ENCODE results near the gene LAMA5. TPM values are rescaled to one million over a fixed set of nuclear protein-coding genes. Genes with fewer than 3 reads are reported as not detected.

LAMA5 gene
- total RNA-seq, 1 donor from 2014 or later, result 12.1 TPM

DNA sequence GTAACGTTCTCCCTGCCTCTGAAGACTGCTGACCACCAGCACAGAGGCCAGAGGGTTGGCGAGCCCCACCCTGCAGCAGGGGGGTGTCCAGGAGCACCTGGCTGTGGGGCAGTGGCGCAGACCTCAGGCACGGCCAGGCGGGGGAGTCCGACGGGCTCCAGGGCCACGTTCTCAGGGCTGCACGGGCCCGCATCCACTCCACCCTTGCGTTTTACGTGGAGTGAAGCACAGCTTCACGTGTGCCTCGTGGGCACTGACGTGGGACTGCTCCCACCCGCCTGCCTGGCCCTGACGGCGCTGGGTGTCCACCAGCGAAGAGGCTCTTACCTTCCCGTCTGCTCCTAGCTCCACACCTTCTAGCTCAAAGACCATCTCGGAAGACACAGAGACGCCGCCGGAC, 26.7 kb upstream of the LAMA5 start:
- H3K36me3 ChIP-seq, result no peaks in the 10 kb centered on the region
- peaks cover 14% of the 10 kb centered on the region for H3K36me3 Mint-ChIP-seq
- no peaks in the 10 kb centered on the region for H3K9me3 ChIP-seq (ENCODE audit: low read depth)
- no peaks in the 10 kb centered on the region for H3K4me1 ChIP-seq
- no peak overlapping the region for H3K9ac ChIP-seq
- peaks cover 9% of the 10 kb centered on the region for H3K79me2 ChIP-seq (ENCODE audit: low read depth)
- H3K27ac Mint-ChIP-seq, result no peak overlapping the region
- no peak overlapping the region for H3K27ac ChIP-seq
- TF ChIP-seq EZH2 (IDR thresholded peaks at IDR 0.05), result no peak
- no peak for TF ChIP-seq EZH2phosphoT487 (IDR thresholded peaks at IDR 0.05)
- H3K4me3 ChIP-seq, result no peak overlapping the region
- H3K4me3 Mint-ChIP-seq, result no peak overlapping the region
- no peak overlapping the region for H2AFZ ChIP-seq (replicated peaks)
- H3K27me3 ChIP-seq, result no peaks in the 10 kb centered on the region
- H3K4me2 ChIP-seq, result no peak overlapping the region
- peaks cover 10% of the 10 kb centered on the region for H3F3A ChIP-seq (ENCODE audit: low read depth)
- H4K20me1 ChIP-seq (ENCODE audit: low read depth), result peaks cover 19% of the 10 kb centered on the region
- peaks cover 3% of the 10 kb centered on the region for H3K4me1 Mint-ChIP-seq
- no peak for DNase-seq (ENCODE audit: low spot score)
- no peaks in the 10 kb centered on the region for H3K9me3 Mint-ChIP-seq
- H3K27me3 Mint-ChIP-seq (ENCODE audit: insufficient read depth, low read depth), result peaks cover 6% of the 10 kb centered on the region

- no peak overlapping the region for H3K27ac ChIP-seq
- H2AFZ ChIP-seq (replicated peaks), result no peak overlapping the region
- H3F3A ChIP-seq (ENCODE audit: low read depth), result peaks cover 16% of the 10 kb centered on the region
- H3K36me3 ChIP-seq, result peaks cover 5% of the 10 kb centered on the region
- H3K4me3 Mint-ChIP-seq, result no peak overlapping the region
- TF ChIP-seq EZH2phosphoT487 (IDR thresholded peaks at IDR 0.05) (no peak), CTCF (IDR thresholded peaks at IDR 0.05) (no peak), EZH2 (IDR thresholded peaks at IDR 0.05) (no peak)
- no peaks in the 10 kb centered on the region for H3K9me3 Mint-ChIP-seq
- H3K4me3 ChIP-seq, result no peak overlapping the region
- H3K27ac Mint-ChIP-seq, result no peak overlapping the region
- H3K4me1 ChIP-seq, result peaks cover 3% of the 10 kb centered on the region
- no peaks in the 10 kb centered on the region for H3K9me3 ChIP-seq (ENCODE audit: low read depth)
- peaks cover 25% of the 10 kb centered on the region for H4K20me1 ChIP-seq (ENCODE audit: low read depth)
- peaks cover 14% of the 10 kb centered on the region for H3K79me2 ChIP-seq (ENCODE audit: low read depth)
- no peak for DNase-seq (ENCODE audit: low spot score)
- peaks cover 4% of the 10 kb centered on the region for H3K4me1 Mint-ChIP-seq
- H3K27me3 ChIP-seq, result no peaks in the 10 kb centered on the region
- H3K36me3 Mint-ChIP-seq, result peaks cover 16% of the 10 kb centered on the region
- H3K27me3 Mint-ChIP-seq (ENCODE audit: insufficient read depth, low read depth), result peaks cover 7% of the 10 kb centered on the region
- H3K9ac ChIP-seq, result no peak overlapping the region
- no peak overlapping the region for H3K4me2 ChIP-seq
Observed at GRCh38 chr20:62393335-62393665, 26.2 kb upstream of the LAMA5 start.

GRCh38 chr20:62392621-62393334, 25.7 kb upstream of the LAMA5 start:
- no peak overlapping the region for H3K27ac Mint-ChIP-seq

More at GRCh38 chr20:62392621-62393334, 25.7 kb upstream of the LAMA5 start:
- Histone ChIP-seq H3K4me1 (peaks cover 8% of the 10 kb centered on the region), H3K79me2 (ENCODE audit: low read depth) (peaks cover 19% of the 10 kb centered on the region), H3K9me3 (ENCODE audit: low read depth) (no peaks in the 10 kb centered on the region), H3K27me3 (no peaks in the 10 kb centered on the region), H3K9ac (no peak overlapping the region), H2AFZ (replicated peaks) (no peak overlapping the region), H4K20me1 (ENCODE audit: low read depth) (peaks cover 30% of the 10 kb centered on the region), H3K36me3 (peaks cover 8% of the 10 kb centered on the region), H3K27ac (no peak overlapping the region), H3K4me2 (no peak overlapping the region), H3K4me3 (no peak overlapping the region), H3F3A (ENCODE audit: low read depth) (peaks cover 21% of the 10 kb centered on the region)
- DNase-seq (ENCODE audit: low spot score), result no peak
- TF ChIP-seq EZH2 (IDR thresholded peaks at IDR 0.05), result no peak
- TF ChIP-seq CTCF (IDR thresholded peaks at IDR 0.05), result no peak
- no peak for TF ChIP-seq EZH2phosphoT487 (IDR thresholded peaks at IDR 0.05)
- H3K4me1 Mint-ChIP-seq, result peaks cover 10% of the 10 kb centered on the region
- H3K27me3 Mint-ChIP-seq (ENCODE audit: insufficient read depth, low read depth), result peaks cover 8% of the 10 kb centered on the region
- H3K36me3 Mint-ChIP-seq, result peaks cover 13% of the 10 kb centered on the region
- H3K9me3 Mint-ChIP-seq, result no peaks in the 10 kb centered on the region
- no peak overlapping the region for H3K4me3 Mint-ChIP-seq

All from neural progenitor cell (in vitro differentiated cells).